Loucy (cell line): ENCODE results near the gene EGF.

Experiments
- CTCF ChIP-seq: fragments of 200-600 bp; sonication (generic); conservative IDR thresholded peaks from 2 replicates; pipeline ENCODE4 v1.5.1; 2014; ENCODE audit warnings: mild to moderate bottlenecking, antibody characterized with exemption, low read length
- EZH2phosphoT487 ChIP-seq: fragments of 200-600 bp; IDR thresholded peaks from 2 replicates; pipeline ENCODE4 v1.6.1; 2018; ENCODE audit warnings: antibody characterized with exemption, mild to moderate bottlenecking, moderate library complexity, borderline replicate concordance

- TF ChIP-seq EZH2phosphoT487, result no peak
- TF ChIP-seq CTCF, result no peak
Observed at GRCh38 chr4:109887071-109887470, 25.6 kb upstream of the EGF start.
